ENCODE results near the gene ZNF827. TPM values are rescaled to one million over a fixed set of nuclear protein-coding genes. Genes with fewer than 3 reads are reported as not detected.

The ZNF827 gene
- total and polyA plus RNA-seq, 2 of the 13 experiments (the other 11 are each of a cell fraction or from before 2014, with no cell fraction given) = 2.8 TPM

DNA sequence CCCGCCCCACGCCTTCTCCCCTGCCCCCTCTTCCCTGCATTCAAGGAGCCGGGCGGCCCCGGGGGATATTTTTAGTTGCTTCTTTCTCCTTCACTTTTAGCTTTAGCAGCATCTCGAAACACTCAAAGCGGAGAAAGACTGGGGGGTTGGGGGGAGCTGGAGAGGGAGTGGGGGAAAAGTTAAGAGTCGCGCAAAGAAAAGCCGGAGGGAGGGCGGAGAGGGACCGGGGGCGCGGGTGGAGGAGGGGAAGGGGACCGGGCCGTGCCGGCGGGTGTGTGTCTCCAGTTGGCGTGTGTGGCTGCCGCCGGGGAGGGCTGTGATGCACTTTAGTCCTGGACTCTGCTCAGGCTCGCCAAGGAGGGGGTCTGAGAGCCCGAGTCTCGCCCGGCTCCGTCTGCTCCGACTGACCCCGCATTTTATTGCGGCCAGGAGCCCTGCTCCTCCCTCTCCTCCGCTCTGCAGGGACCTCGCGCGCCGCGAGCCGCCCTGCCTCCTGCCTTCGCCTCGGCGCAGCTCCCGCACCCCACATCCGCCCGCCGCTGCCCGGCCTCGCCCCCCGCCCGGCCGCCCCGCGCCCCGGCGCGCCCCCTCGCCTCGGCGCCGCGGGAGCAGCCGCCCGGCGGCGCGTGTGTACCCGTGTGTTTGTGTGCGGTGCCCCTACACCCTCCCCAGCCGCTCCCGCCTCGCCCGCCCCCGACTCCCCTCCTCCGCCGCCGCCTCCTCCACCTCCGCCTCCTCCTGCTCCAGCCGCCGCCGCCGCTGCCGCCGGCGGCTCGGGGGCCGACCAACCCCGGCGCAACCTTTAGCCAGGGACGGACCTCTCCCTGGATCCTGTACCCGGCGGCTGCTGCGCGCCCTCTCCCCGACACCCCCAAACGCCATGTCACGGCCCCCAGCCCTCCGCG lies 1.4 kb downstream of the ZNF827 start (continued):
- 0 out of 2 replicates have a peak, but pooled peaks have one; percentile 1 for TF ChIP-seq RBFOX2 (IDR thresholded peaks at IDR 0.05; ENCODE audit: low read depth, low read length)
- TF ChIP-seq, protein P1, sequence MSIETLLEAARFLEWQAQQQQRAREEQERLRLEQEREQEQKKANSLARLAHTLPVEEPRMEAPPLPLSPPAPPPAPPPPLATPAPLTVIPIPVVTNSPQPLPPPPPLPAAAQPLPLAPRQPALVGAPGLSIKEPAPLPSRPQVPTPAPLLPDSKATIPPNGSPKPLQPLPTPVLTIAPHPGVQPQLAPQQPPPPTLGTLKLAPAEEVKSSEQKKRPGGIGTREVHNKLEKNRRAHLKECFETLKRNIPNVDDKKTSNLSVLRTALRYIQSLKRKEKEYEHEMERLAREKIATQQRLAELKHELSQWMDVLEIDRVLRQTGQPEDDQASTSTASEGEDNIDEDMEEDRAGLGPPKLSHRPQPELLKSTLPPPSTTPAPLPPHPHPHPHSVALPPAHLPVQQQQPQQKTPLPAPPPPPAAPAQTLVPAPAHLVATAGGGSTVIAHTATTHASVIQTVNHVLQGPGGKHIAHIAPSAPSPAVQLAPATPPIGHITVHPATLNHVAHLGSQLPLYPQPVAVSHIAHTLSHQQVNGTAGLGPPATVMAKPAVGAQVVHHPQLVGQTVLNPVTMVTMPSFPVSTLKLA (IDR thresholded peaks at IDR 0.05) = no peak
- TF ChIP-seq CHCHD3 (CRISPR knock-in tag; IDR thresholded peaks at IDR 0.05) = no peak
- no peak for TF ChIP-seq ZBTB42 (CRISPR knock-in tag; IDR thresholded peaks at IDR 0.05)
- TF ChIP-seq FIP1L1 (IDR thresholded peaks at IDR 0.05; ENCODE audit: borderline replicate concordance, insufficient read depth, low read depth, low read length) = no peak
- no peak for TF ChIP-seq GFI1 (CRISPR knock-in tag; IDR thresholded peaks at IDR 0.05; ENCODE audit: borderline replicate concordance)
- peak; percentile 26; the same call in 1 of the 2 replicates for TF ChIP-seq GABPB1 (CRISPR knock-in tag; IDR thresholded peaks at IDR 0.05)
- TF ChIP-seq, protein P2, sequence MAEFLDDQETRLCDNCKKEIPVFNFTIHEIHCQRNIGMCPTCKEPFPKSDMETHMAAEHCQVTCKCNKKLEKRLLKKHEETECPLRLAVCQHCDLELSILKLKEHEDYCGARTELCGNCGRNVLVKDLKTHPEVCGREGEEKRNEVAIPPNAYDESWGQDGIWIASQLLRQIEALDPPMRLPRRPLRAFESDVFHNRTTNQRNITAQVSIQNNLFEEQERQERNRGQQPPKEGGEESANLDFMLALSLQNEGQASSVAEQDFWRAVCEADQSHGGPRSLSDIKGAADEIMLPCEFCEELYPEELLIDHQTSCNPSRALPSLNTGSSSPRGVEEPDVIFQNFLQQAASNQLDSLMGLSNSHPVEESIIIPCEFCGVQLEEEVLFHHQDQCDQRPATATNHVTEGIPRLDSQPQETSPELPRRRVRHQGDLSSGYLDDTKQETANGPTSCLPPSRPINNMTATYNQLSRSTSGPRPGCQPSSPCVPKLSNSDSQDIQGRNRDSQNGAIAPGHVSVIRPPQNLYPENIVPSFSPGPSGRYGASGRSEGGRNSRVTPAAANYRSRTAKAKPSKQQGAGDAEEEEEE (CRISPR knock-in tag; IDR thresholded peaks at IDR 0.05; ENCODE audit: borderline replicate concordance) = no peak
- no peak for TF ChIP-seq ZNF589 (CRISPR knock-in tag; conservative IDR thresholded peaks at IDR 0.05)
- no peak for TF ChIP-seq RARG (CRISPR knock-in tag; IDR thresholded peaks at IDR 0.05; ENCODE audit: low read depth)
- TF ChIP-seq ZNF7 (CRISPR knock-in tag; IDR thresholded peaks at IDR 0.05) = no peak
- TF ChIP-seq ZNF451 (CRISPR knock-in tag; IDR thresholded peaks at IDR 0.05) = no peak
- TF ChIP-seq, protein P3, sequence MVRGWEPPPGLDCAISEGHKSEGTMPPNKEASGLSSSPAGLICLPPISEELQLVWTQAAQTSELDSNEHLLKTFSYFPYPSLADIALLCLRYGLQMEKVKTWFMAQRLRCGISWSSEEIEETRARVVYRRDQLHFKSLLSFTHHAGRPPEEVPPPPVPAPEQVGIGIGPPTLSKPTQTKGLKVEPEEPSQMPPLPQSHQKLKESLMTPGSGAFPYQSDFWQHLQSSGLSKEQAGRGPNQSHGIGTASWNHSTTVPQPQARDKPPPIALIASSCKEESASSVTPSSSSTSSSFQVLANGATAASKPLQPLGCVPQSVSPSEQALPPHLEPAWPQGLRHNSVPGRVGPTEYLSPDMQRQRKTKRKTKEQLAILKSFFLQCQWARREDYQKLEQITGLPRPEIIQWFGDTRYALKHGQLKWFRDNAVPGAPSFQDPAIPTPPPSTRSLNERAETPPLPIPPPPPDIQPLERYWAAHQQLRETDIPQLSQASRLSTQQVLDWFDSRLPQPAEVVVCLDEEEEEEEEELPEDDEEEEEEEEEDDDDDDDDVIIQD (CRISPR knock-in tag; IDR thresholded peaks at IDR 0.05; ENCODE audit: low read depth) = no peak
- no peak for TF ChIP-seq SP4 (CRISPR knock-in tag; IDR thresholded peaks at IDR 0.05)
- TF ChIP-seq, protein P4, sequence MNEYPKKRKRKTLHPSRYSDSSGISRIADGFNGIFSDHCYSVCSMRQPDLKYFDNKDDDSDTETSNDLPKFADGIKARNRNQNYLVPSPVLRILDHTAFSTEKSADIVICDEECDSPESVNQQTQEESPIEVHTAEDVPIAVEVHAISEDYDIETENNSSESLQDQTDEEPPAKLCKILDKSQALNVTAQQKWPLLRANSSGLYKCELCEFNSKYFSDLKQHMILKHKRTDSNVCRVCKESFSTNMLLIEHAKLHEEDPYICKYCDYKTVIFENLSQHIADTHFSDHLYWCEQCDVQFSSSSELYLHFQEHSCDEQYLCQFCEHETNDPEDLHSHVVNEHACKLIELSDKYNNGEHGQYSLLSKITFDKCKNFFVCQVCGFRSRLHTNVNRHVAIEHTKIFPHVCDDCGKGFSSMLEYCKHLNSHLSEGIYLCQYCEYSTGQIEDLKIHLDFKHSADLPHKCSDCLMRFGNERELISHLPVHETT (CRISPR knock-in tag; conservative IDR thresholded peaks at IDR 0.05) = no peak
- TF ChIP-seq MTF2 (CRISPR knock-in tag; IDR thresholded peaks at IDR 0.05; ENCODE audit: borderline replicate concordance) = no peak
- no peak for TF ChIP-seq KDM1A (CRISPR knock-in tag; IDR thresholded peaks at IDR 0.05)
- TF ChIP-seq, protein P5, sequence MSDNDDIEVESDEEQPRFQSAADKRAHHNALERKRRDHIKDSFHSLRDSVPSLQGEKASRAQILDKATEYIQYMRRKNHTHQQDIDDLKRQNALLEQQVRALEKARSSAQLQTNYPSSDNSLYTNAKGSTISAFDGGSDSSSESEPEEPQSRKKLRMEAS (IDR thresholded peaks at IDR 0.05) = no peak
- TF ChIP-seq RFXAP (CRISPR knock-in tag; IDR thresholded peaks at IDR 0.05; ENCODE audit: borderline replicate concordance) = no peak
- TF ChIP-seq HNRNPK (IDR thresholded peaks at IDR 0.05; ENCODE audit: low read depth, low read length, poor library complexity, severe bottlenecking) = peak; percentile 43
- TF ChIP-seq, protein P6, sequence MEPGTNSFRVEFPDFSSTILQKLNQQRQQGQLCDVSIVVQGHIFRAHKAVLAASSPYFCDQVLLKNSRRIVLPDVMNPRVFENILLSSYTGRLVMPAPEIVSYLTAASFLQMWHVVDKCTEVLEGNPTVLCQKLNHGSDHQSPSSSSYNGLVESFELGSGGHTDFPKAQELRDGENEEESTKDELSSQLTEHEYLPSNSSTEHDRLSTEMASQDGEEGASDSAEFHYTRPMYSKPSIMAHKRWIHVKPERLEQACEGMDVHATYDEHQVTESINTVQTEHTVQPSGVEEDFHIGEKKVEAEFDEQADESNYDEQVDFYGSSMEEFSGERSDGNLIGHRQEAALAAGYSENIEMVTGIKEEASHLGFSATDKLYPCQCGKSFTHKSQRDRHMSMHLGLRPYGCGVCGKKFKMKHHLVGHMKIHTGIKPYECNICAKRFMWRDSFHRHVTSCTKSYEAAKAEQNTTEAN (CRISPR knock-in tag; conservative IDR thresholded peaks at IDR 0.05) = no peak
- no peak for TF ChIP-seq TCF7 (IDR thresholded peaks at IDR 0.05; ENCODE audit: low read depth)

Measured in HepG2 (cell line).